HPDE6-E6E7 (cell line): Measurements from ENCODE around the gene FRMD4A.

Source experiments
- DNase-seq: peaks from one replicate; pipeline ENCODE4 v3.0.0; 2011; ENCODE audit warnings: missing footprints; ENCODE audit errors: extremely low spot score

Gene FRMD4A

DNA sequence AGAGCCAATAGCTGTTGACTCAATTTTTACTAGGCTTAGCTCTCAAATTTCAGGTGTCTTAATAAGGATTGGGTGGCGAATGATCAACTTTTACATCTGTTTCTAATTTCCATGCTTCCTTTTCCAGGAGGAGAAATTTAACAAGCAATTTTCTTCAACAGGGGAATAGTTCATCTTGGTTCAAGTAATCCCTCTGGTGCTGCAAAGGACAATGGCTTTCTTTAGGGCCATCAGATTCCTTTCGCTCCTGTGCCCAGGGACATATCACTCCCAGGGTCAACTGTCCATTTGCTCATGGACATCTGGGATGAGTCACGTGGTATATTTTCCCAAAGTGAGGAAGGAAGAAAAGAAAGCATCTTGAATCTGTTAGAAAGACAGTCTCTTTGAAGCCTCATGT lies 313.3 kb downstream of the FRMD4A start:
- DNase-seq, result no peak

DNA sequence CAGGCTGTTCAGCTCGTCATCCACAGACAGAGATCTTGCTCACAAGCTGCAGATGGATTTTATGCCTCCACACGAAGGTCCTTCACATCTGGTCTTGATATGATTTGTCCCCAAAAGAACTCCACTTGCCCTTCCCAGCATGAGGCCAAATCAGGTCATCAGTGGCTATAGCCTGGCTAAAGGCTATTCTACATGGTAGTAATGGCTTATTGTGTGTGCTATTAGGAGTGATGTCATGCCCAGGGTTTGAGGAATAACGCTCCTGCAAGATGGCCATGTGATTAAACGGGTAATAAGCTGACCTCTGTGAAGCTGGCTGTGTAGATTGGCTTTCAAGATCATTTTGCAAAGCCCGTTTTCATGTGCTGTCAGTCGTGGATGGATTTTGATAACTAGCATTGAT lies 313.8 kb downstream of the FRMD4A start:
- no peak for DNase-seq

DNA sequence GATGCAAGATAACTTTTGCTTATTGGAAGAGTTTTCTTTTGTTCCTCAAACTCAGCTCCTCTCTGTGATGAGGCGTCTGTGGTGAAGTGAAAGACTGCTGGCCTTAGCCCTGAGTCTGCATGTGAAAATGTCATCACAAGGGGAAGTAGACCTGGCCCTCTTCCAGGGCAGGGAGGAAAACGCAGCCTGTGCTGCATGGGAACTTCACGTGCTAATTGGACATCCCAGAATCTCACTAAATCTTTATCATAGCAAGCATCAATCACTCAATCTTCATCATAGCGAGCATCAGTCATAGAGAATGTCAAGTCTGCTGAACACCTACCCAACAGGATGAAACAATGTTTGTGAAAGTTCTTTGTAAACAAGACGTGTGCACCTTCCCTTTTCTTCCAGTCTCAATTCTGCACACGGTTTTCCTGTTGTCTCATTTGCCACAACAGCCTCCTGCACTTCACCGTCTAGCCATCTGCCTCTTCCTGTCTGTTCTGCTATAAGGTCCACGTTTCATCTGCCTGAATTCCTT lies 314.6 kb downstream of the FRMD4A start:
- no peak for DNase-seq

DNA sequence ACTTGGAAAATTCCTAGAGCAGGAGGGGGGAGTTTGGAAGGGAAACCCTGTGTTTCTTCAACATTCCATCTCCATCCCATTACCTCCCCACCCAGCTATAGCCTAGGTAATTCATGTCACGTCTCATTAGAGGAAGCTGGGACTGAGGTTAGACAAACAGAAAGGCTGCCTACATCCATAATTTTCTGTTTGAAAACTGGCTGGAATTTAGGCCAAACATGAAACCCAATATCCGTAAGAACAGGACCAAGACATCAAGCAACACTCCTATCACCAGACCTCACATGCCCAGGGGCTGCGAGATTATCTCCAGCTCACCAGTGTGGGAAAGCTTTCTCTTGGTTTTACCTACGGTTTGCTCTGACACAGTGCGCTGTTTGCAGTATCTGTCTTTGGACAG lies 316.3 kb downstream of the FRMD4A start:
- DNase-seq, result no peak

DNA sequence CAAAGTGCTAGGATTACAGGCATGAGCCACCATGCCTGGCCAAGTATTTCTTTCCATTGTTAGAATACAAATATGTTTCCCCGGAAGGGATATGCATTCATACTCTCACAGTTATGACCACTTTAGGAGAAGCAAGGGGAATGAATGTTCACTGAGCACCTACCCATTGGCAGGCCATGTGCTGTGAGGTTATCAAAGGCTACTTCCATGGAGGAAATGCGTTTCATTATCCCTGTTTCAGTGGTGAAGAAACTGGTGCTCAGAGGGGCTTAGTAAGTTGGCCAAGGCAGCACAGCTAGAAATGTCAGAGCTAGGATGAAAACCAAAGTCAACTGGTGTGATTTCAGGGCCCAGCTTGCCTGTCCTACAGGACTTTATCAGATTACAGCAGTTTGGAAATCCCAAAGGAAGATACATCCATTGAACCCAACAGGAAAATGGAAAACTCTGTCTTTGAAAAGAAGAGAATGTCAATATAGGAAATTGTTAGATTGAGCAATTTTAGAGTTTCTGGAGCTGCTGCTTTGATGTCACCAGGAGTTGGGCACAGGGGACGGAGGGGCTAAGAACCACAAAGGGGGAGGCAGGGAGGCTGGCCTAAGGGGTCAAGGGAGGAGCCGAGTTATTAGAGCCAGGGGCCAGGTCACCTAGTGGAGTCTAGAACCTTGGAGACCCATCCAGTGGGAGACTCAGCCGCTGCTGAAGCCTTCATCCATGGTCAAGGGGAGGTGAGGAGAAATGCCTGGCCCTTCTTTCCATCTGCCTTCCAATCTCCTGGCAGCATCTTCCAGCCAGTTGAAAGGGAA lies 319.8 kb downstream of the FRMD4A start:
- no peak for DNase-seq

DNA sequence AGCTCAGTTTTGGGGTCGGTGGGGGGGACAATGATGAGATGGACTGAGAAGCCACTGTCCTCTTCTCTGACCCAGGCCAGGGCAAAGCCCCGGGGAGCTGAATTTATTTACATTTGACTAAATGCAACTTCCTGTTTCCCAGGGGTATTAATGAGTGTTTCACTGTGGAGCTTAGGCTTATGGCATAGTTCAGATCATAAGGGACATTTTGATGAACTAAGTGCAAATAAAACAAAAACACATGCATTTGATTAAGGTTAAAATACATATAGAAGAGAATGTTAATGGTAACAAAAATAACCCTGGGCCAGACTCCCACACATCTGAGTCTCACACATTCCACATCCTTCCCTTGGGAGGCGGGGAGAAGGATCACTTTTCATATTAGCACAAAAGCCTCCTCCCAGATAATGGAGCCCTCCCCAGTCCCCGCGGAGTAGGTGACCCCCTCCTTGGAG lies 320.6 kb downstream of the FRMD4A start:
- DNase-seq, result no peak

DNA sequence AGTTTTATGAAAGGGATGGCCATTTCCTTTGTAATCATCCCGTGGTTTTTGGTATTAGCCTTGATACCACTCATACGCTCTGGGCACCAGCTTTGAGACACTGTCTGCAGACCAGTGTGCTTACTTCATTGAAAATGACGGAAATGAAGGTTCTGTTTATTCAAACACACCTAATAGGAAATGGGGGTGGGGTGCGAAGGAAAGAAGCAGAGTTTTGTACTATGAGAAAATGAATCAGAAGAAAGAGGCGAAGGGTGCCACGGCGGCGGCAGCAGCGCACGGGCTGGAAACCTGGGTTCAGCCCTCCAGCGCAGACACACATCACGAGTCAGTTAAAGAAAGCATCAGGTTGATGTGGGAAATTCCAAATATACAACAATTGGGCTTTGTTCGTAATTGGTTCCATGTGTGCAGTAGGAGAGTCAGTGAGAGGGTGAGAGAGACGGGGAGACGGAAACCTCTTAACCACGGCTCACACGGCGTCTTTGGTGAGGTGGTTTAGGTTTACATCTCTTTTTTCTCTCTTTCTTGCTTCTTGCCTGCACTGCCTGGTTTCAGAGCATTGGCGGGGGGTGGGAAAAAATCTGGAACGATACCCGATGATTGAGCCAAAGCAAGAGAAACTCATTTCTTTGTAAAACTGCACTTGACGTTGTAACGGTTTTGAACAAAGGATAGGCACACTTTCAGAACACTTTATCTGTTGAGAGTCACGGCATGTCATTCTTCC lies 321.2 kb downstream of the FRMD4A start:
- DNase-seq, result no peak

DNA sequence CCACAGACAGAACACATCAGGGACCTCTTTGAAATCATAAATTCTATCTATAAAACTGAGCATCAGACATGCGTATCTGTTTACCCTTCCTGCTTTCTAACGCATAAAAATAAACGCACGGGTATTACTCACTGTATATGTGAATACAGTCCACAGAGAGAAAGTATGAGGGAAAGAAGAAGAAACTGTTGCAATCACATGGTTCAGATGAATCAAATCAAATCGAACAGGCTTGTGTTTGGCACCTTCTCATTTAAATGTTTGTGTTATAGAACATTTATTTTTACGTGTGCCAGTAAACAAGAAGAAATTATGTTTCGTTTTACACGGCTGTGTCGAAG lies 322.0 kb downstream of the FRMD4A start:
- no peak for DNase-seq

DNA sequence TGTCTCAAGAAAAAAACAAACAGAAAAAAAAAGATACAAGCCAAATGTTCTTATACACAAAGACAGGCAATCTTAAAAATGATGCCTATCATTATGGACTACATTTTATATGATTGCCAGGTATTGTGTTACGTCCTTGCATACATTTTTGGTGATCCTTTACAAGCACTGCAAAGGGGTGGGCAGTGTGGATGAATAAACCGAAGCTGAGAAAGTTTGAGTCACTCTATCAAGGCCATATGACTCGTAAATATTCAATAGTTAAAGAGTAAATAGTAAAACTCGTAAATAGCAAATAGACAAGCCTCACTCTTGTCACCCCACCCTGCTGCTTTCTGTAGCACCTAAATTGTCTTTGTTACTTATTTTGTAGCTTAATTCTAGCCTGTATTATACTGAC lies 326.2 kb downstream of the FRMD4A start:
- no peak for DNase-seq

DNA sequence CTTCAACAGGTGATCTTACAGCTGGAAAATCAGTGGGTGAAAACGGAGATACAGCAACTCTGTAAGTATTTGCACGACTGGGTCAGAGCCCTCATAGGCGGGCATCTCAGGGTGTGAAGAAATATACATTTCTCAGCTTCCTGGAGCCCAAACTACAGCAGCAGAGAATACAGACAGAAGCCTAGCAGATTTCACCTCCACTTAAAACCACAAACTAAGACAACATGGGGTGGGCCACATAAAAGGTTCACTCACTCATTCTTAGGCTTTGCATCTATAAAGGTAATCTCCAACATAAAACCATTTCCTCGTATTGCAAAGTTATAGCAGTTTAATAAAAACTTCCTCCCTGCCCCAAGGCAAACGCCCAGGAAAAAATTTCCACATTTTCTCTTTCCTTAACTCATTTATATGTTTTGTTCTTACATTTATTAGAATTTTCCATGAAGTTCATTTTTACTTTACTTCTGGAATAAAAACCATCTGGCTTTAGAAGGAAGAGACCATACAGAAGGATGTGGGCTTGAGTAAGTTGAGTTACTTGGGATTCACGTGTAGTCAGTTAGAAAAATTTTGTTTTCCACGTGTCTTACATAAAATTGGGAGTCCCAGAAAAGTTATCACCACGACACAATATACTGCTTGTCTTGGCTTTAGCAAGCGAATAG lies 327.1 kb downstream of the FRMD4A start:
- DNase-seq, result no peak

DNA sequence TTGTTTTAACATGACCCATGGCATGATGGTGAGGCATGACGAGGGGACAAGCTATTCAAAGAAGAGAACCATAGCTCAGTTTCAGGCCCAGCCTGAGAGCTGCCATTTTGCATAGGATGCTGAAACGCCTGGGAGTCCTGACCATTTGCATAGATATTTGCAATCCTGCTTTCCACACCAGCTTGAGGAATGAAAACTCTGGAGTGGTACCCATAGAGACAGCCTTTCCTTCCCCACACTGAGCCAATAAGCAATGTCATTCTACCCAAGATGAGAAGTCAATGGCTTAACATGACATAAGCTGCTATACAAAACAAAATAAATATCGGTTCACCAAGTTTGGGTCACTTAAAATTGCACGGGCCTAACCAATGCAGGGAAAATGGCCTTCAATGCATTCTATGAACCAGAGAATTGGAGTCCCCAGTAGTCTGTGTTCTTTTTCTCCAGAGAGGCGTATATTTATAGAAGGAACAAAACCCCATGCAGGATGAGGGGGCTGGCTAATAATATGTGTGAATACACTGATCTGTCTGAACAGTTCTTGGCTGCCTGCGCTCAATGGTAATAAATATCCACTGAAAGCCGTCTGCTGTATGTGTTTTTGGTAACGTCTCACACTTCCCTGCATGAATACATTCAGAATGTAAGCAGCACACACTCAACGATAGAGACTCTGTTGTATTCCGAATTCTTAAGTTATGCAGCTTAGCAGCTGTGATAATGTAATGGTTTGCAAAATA lies 329.3 kb downstream of the FRMD4A start:
- DNase-seq, result no peak

DNA sequence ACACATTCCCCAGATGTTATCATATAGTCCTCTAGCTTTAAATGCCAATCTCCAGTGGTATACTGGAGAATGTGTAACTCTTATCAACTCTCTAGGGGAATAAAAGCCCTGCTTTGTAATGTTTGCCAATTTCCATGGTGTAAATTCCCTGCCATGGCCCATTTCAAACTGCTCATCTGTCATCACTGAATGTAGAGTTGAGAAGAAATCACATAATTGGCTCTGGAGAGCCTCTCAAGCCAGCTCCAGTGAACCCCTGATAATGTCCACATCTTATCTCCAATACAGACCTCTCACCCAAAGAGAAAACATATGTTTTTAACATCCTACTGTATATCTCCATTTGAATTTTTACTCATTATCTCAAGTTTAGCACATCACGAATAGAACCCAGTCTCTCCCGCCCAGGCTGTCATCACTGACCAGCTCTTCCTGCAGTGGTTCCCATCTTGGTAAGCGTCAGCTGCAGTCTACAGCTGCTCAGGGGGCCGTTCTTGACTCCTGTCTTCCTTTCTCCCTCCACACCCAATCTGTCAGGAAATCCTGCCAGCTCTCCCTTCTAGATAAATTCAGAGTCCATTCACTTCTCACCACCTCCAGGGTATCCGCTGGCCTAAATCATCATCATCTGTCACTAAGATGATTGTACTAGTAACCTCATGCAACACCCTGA lies 332.4 kb downstream of the FRMD4A start:
- no peak for DNase-seq

DNA sequence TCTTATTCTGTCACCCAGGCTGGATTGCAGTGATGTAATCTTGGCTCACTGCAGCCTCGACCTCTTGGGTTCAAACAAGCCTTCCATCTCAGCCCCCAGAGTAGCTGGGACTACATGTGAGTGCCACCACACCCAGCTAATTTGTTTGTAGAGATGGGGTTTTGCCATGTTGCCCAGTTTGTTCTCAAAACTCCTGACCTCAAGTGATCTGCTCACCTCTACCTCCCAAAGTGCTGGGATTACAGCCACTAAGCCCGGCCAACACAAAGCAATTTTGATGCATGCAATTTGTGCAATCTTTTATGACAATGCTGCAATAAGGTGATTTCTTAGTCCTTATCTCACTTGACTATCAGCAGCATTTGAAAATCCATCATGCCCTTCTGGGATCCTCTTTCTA lies 333.1 kb downstream of the FRMD4A start:
- DNase-seq, result no peak

DNA sequence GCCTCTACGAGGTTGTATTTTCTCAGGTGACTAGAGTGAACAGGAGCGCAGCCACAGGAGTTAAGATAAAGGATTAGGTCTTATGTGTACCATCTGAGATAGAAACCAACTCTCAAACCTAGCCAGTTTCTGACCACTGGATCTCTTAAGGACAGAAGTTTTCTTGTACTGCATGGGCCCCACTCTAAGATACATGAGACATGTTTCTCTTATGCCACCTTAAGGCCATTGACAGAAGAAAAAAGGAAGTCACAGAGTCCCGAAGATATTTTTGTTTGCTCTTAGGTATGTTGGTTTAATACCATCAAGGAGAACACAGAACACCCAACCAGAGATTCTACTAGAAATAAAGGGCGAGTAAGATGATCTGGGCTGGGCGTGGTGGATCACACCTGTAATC lies 335.8 kb downstream of the FRMD4A start:
- no peak for DNase-seq

DNA sequence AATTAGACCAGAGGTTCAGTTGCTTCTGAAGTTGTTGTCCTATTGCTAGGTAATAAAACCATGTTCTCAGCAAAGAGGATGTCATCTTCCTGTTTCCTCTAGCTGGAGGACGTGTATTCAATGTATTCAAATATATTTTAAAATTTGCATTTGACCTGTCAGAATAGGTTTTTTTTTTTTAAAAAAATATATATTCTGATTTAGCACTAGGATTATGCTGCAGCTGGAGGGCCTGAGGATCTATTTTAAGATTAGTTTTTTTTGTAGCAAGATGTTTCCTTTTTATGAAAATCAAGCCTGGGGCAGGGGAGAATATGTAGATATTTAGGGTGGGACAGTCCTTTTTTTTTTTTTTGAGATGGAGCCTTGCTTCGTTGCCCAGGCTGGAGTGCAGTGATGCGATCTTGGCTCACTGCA lies 337.0 kb downstream of the FRMD4A start:
- no peak for DNase-seq

DNA sequence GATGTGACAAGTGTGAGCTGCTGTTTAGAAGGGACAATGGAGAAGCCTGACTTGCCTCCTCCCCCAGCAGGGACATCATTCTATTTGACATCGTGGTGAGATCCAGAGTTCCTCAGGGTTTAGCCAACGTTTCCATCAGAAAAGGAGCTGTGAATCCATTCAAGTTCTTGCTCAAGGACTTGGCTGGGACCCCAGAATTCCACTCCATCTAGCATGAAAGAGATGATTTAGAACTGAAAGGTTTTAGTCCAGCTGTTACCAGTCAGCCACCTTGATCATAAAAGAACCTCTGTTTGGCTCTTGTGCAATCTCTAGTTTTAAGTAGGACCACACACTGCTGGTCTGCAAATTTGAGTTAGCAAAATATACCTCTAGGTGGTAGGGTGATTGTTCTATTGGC lies 337.6 kb downstream of the FRMD4A start:
- DNase-seq, result no peak

DNA sequence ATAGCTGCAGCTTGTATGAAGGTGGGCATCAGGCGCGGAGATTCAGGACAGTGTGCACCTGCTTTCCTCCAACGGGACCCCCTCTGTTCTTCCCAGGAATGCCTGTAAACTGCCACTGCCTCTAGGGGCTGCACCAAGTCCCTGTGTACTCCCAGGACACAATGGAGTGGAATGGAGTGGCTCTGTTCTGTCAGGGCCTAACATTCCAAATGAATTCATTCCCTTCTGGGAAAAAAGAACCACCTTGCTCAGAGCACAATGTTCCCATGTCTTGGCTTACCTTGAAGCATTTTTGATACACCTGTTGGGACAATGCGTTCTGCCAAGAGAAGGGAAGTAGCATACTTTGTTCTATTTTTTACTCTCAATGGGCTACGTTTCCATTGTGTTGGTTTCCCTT lies 339.4 kb downstream of the FRMD4A start:
- DNase-seq, result no peak

DNA sequence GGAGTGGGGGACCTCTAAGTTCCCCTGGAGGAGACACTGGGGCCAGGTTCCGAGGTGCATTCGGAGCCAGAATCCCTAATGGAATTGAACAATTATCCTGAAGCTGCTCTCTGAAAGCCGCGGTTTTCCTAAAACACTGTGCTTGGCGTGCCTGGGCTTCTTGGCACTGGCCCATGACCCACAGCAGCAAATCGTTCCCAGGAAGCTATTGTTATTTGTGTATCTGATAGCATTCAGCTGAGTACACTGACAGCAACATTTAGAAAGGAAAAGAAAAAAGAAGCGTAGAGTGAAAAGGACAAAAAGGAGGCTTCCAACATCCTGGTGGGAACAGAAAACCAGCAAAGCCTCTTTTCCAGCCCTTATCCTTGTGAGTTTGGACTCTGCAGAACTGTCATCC lies 339.8 kb downstream of the FRMD4A start:
- no peak for DNase-seq

DNA sequence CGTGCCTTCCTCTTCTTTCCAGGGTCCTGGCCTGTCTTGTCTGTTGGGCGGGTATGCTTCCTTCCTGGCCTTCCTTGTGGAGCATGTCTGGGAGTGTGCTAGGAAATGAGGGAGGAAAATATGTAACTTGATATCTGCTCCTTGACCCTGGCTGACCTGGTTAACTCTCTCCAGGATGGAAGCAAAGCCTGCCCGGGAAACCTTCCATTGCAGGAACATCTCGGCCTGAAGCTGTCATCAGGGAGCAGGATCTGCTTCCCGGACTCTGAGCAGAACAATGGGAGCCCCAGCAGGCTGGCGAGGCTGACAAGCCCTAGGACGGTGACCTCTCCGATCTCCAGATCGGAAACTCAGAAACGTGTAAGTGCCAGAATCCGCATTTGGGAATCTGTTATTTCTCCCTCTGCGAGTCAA lies 340.3 kb downstream of the FRMD4A start:
- DNase-seq, result no peak

DNA sequence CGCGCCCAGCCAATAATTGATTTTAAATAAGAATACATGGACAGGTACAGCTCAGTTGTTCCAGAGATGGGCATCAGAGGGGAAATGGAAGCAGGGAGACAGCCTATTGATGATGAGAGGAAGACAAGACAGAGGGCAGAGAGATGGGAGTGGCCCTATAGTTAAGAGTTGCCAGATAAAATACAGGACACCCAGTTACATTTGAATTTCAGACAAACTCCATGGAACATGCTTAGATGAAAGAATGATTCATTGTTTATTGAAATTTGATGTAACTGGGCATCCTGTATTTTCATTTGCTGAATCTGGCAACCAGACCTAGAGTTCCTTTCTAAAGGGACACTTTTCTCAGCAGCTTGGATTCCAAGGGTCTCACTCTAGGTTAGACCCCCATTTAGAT lies 341.1 kb downstream of the FRMD4A start:
- no peak for DNase-seq

DNA sequence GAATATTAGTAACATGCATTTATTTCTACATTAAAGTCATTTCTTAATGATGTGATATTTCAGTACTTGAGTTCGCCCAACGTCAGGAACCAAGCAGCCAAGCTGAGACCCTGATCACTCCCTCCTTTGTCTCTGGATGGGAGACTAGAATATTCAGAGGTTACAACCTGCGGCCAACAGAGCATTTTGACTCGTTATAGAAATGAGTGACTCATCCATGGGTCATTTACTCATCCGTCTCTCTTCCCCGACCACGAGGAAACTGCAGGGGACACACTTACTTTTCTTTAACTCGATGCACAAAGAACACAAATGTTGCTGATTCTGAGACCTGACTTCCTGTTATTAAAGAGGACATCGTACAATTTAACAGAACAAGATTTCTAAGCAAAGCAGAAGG lies 343.3 kb downstream of the FRMD4A start:
- no peak for DNase-seq
